HepG2 (cell line): ENCODE measurements around the gene GPR17. TPM values are rescaled to one million over a fixed set of nuclear protein-coding genes. Genes with fewer than 3 reads are reported as not detected.

Source experiments
- AHR ChIP-seq: IDR thresholded peaks from 2 replicates; pipeline ENCODE4 v1.6.1; 2018; ENCODE audit warnings: missing genetic modification reagents, missing compliant biosample characterization
- ETV6 ChIP-seq: sonication (generic); formaldehyde crosslinking; conservative IDR thresholded peaks from 2 replicates; pipeline ENCODE4 v1.4.0; 2020; ENCODE audit warnings: missing genetic modification reagents
- GATAD2A ChIP-seq: IDR thresholded peaks from 2 replicates; pipeline ENCODE4 v1.6.1; 2016
- HNF4G ChIP-seq, 2 experiments: sonication (generic) in 1 of 2; formaldehyde crosslinking in 1 of 2; IDR thresholded peaks; 2 replicates each; pipeline versions ENCODE4 v1.4.0 to v1.6.1; 2011 to 2020; ENCODE audit warnings: borderline replicate concordance in 2 of 2, low read depth in 2 of 2, mild to moderate bottlenecking in 2 of 2, low read length in 1 of 2, missing genetic modification reagents in 1 of 2, moderate library complexity in 1 of 2
- NFKBIZ ChIP-seq: IDR thresholded peaks from 2 replicates; pipeline ENCODE4 v1.6.1; 2018; ENCODE audit warnings: missing genetic modification reagents, missing compliant biosample characterization
- RFX5 ChIP-seq: IDR thresholded peaks from 2 replicates; pipeline ENCODE4 v1.6.1; 2011; ENCODE audit warnings: low read depth, low read length, improper control_type of control experiment
- TEAD3 ChIP-seq: optimal IDR thresholded peaks from 2 replicates; pipeline ENCODE3; 2016; ENCODE audit warnings: borderline replicate concordance
- ZBTB38 ChIP-seq: sonication (generic); formaldehyde crosslinking; IDR thresholded peaks from 2 replicates; pipeline ENCODE4 v1.5.1; 2020; ENCODE audit warnings: mild to moderate bottlenecking, missing genetic modification reagents
- ZBTB40 ChIP-seq, 2 experiments: fragments of 450-650 bp in 1 of 2; sonication (generic) in 1 of 2; formaldehyde crosslinking in 1 of 2; IDR thresholded peaks; 2 replicates each; pipeline versions ENCODE4 v1.6.1 to v1.8.0; 2016 to 2022; ENCODE audit warnings: antibody characterized with exemption in 1 of 2, mild to moderate bottlenecking in 1 of 2, missing genetic modification reagents in 1 of 2
- ZHX1 ChIP-seq: sonication (generic); formaldehyde crosslinking; IDR thresholded peaks from 2 replicates; pipeline ENCODE4 v1.8.1; 2022; ENCODE audit warnings: low read depth, mild to moderate bottlenecking, missing genetic modification reagents
- ZMYM4 ChIP-seq: sonication (generic); formaldehyde crosslinking; IDR thresholded peaks from 2 replicates; pipeline ENCODE4 v1.8.1; 2023; ENCODE audit warnings: mild to moderate bottlenecking, missing genetic modification reagents
- ZNF138 ChIP-seq: sonication (generic); formaldehyde crosslinking; IDR thresholded peaks from 2 replicates; pipeline ENCODE4 v1.5.0; 2020; ENCODE audit warnings: mild to moderate bottlenecking, low read depth, missing genetic modification reagents
- ZNF232 ChIP-seq: sonication (generic); formaldehyde crosslinking; IDR thresholded peaks from 2 replicates; pipeline ENCODE4 v1.4.0; 2020; ENCODE audit warnings: missing genetic modification reagents, borderline replicate concordance
- ZNF296 ChIP-seq: sonication (generic); formaldehyde crosslinking; conservative IDR thresholded peaks from 2 replicates; pipeline ENCODE4 v1.5.0; 2020; ENCODE audit warnings: mild to moderate bottlenecking, missing genetic modification reagents
- ZNF569 ChIP-seq: sonication (generic); formaldehyde crosslinking; IDR thresholded peaks from 2 replicates; pipeline ENCODE4 v1.5.0; 2020; ENCODE audit warnings: mild to moderate bottlenecking, missing genetic modification reagents, moderate library complexity, borderline replicate concordance
- polyA plus RNA-seq, 8 experiments: library from polyadenylated mRNA; depleted of rRNA in 3 of 8; stranded (reverse) in 7 of 8; unstranded in 1 of 8; fragments of >200 nt; fragmentation: Illumina TruSeq in 4 of 8; extraction: Trizol in 4 of 8; gene quantifications; 2 replicates each; pipeline versions ENCODE4 v1.2.1 to v1.2.3, GENCODE V29; 2011 to 2016; ENCODE audit warnings: low read depth in 4 of 8, missing spikeins in 1 of 8, mixed read lengths in 1 of 8; ENCODE audit not compliant: insufficient read depth in 1 of 8
- total RNA-seq, 5 experiments: library from RNA; depleted of rRNA; stranded (reverse); fragments of >200 nt; fragmentation: Illumina TruSeq; extraction: Trizol; gene quantifications; 2 replicates each; pipeline ENCODE4 v1.2.3, GENCODE V29; 2016; ENCODE audit warnings: low read depth in 1 of 5

The GPR17 gene
- total and polyA plus RNA-seq, 2 of the 13 experiments (the other 11 are each of a cell fraction or from before 2014, with no cell fraction given) = not detected

GRCh38 chr2:127640082-127641072 lies 5.6 kb upstream of the GPR17 start (continued):
- TF ChIP-seq NFKBIZ (CRISPR knock-in tag) = 0 out of 2 replicates have a peak, but pooled peaks have one; percentile 59
- no peak for TF ChIP-seq RFX5
- TF ChIP-seq ZNF569 (CRISPR knock-in tag) = no peak
- TF ChIP-seq GATAD2A (CRISPR knock-in tag) = no peak
- no peak for TF ChIP-seq HNF4G (IDR thresholded peaks at IDR 0.05; ENCODE audit: borderline replicate concordance, low read depth, low read length)
- TF ChIP-seq HNF4G (CRISPR knock-in tag; IDR thresholded peaks at IDR 0.05; ENCODE audit: borderline replicate concordance, low read depth) = no peak
- TF ChIP-seq AHR (CRISPR knock-in tag) = no peak
- no peak for TF ChIP-seq ZBTB40 (IDR thresholded peaks at IDR 0.05)
- peak; percentile 62; the same call in 1 of the 2 replicates for TF ChIP-seq ZBTB40 (CRISPR knock-in tag; IDR thresholded peaks at IDR 0.05)
- TF ChIP-seq ZNF138 (CRISPR knock-in tag) = no peak
- 0 out of 2 replicates have a peak, but pooled peaks have one; percentile 46 for TF ChIP-seq ZNF296 (CRISPR knock-in tag)
- 0 out of 2 replicates have a peak, but pooled peaks have one; percentile 13 for TF ChIP-seq ZBTB38 (CRISPR knock-in tag)
- TF ChIP-seq ZHX1 = no peak
- TF ChIP-seq ETV6 (CRISPR knock-in tag) = no peak
- TF ChIP-seq TEAD3 (CRISPR knock-in tag) = no peak
- peak; percentile 31; the same call in 1 of the 2 replicates for TF ChIP-seq ZMYM4 (CRISPR knock-in tag)
- peak; percentile 73; the same call in 1 of the 2 replicates for TF ChIP-seq ZNF232 (CRISPR knock-in tag)
